SU-DHL-6 (cell line): ENCODE results near the gene WSCD1.

Source experiments
- H2AFZ ChIP-seq: fragments of 200-600 bp; sonication (generic); 2 replicates; pipeline ENCODE4 v1.6.1; 2014; ENCODE audit warnings: low read depth, mild to moderate bottlenecking, moderate library complexity, mixed read lengths, antibody characterized with exemption, low read length; ENCODE audit not compliant: severe bottlenecking
- H3F3A ChIP-seq: fragments of 200-600 bp; shearing (Covaris generic); 2 replicates; pipeline ENCODE4 v1.6.0; 2016; ENCODE audit warnings: antibody characterized with exemption, mild to moderate bottlenecking; ENCODE audit not compliant: insufficient read depth
- H3K27ac ChIP-seq: fragments of 200-600 bp; sonication (generic); 2 replicates; pipeline ENCODE4 v1.5.1; 2016; ENCODE audit warnings: low read depth, mild to moderate bottlenecking, low read length, moderate library complexity, mixed read lengths
- H3K27me3 ChIP-seq: fragments of 200-600 bp; sonication (generic), shearing (Covaris generic); 2 replicates; pipeline ENCODE4 v1.6.0; 2014; ENCODE audit warnings: mild to moderate bottlenecking, low read length
- H3K36me3 ChIP-seq: fragments of 200-600 bp; sonication (generic); 2 replicates; pipeline ENCODE4 v1.6.1; 2014; ENCODE audit warnings: mild to moderate bottlenecking, low read length, mixed read lengths
- H3K4me2 ChIP-seq: fragments of 300-600, 200-600 bp; shearing (Covaris generic), sonication (generic); 2 replicates; pipeline ENCODE4 v1.6.0; 2014; ENCODE audit warnings: low read length, low read depth, mild to moderate bottlenecking; ENCODE audit not compliant: poor library complexity, severe bottlenecking
- H3K4me3 ChIP-seq: fragments of 200-600 bp; sonication (generic); 2 replicates; pipeline ENCODE4 v1.5.1; 2014; ENCODE audit warnings: antibody characterized with exemption, low read length, mild to moderate bottlenecking, mixed read lengths; ENCODE audit not compliant: insufficient read depth, poor library complexity, severe bottlenecking
- H3K79me2 ChIP-seq: fragments of 200-600 bp; sonication (generic); 2 replicates; pipeline ENCODE4 v1.6.1; 2014; ENCODE audit warnings: mild to moderate bottlenecking, low read length, moderate library complexity; ENCODE audit not compliant: insufficient read depth
- H3K9ac ChIP-seq: fragments of 200-600 bp; sonication (generic); 2 replicates; pipeline ENCODE4 v1.7.0; 2014; ENCODE audit warnings: mild to moderate bottlenecking, low read length
- H3K9me2 ChIP-seq: fragments of 200-600 bp; sonication (generic); replicated peaks from 2 replicates; pipeline ENCODE4 v1.6.1; 2014; ENCODE audit warnings: low read length; ENCODE audit not compliant: insufficient read depth
- H3K9me3 ChIP-seq: fragments of 200-600 bp; sonication (generic); 2 replicates; pipeline ENCODE4 v1.6.1; 2014; ENCODE audit warnings: low read length, mixed read lengths; ENCODE audit not compliant: insufficient read depth
- H4K20me1 ChIP-seq: fragments of 200-600 bp; sonication (generic); 2 replicates; pipeline ENCODE4 v1.6.1; 2014; ENCODE audit warnings: low read depth, mild to moderate bottlenecking, antibody characterized with exemption, low read length, moderate library complexity, mixed read lengths
- EZH2phosphoT487 ChIP-seq: fragments of 200-600 bp; sonication (generic), shearing (Covaris generic); conservative IDR thresholded peaks from 2 replicates; pipeline ENCODE4 v1.6.1; 2018; ENCODE audit warnings: mild to moderate bottlenecking, antibody characterized with exemption, low read length, moderate library complexity, mixed read lengths
- TF ChIP-seq, protein P1 (sequence below): fragments of 200-600 bp; sonication (generic); IDR thresholded peaks from one replicate; pipeline ENCODE4 v1.5.1; 2017; ENCODE audit warnings: antibody characterized with exemption, mild to moderate bottlenecking, low read length, moderate library complexity; ENCODE audit not compliant: insufficient read depth, poor library complexity, severe bottlenecking

The WSCD1 gene

DNA sequence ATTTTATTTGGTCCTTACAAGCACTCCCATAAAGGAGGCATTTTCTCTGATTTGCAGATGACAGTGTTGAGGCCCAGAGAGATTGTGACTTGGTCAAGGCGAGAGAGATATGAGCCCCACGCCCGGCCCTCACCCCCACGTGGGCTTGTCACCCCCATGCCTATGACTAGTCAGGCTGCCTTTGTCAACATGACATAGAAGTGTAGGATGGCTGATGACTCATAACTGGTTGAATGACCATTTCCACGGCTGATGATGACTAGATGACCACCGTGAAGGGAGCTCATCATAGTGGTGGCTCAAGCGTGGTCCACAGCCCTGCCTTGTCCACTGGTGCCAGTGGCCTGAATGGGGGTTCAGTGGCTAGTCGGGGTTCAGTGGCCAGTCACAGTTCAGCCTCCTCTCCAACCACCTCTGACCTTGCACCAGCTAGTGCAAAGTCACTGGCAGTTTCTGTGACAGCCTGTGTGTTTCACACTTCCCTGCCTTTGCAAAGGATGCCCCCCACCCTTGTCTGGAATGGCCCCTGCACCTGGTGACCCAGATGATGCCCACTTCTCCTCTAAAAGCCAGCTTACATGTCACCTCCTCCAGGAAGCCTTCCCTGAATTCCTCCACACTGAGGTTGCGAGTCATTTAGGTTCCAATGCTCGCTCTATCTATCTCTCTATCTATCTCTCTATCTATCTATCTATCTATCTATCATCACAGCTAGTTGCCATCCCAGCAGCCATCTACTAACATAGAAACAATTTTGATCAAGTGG, 3.8 kb upstream of the WSCD1 start:
- H3K27ac ChIP-seq: no peak overlapping the region
- H3K4me2 ChIP-seq: no peak overlapping the region
- H3K9me2 ChIP-seq: no peaks in the 10 kb centered on the region
- no peak overlapping the region for H3K9ac ChIP-seq
- no peaks in the 10 kb centered on the region for H3F3A ChIP-seq
- no peak overlapping the region for H2AFZ ChIP-seq
- no peaks in the 10 kb centered on the region for H3K9me3 ChIP-seq
- H3K4me3 ChIP-seq: no peak overlapping the region
- H3K27me3 ChIP-seq: no peaks in the 10 kb centered on the region
- no peaks in the 10 kb centered on the region for H3K36me3 ChIP-seq
- no peak for TF ChIP-seq EZH2phosphoT487
- TF ChIP-seq, protein P1, sequence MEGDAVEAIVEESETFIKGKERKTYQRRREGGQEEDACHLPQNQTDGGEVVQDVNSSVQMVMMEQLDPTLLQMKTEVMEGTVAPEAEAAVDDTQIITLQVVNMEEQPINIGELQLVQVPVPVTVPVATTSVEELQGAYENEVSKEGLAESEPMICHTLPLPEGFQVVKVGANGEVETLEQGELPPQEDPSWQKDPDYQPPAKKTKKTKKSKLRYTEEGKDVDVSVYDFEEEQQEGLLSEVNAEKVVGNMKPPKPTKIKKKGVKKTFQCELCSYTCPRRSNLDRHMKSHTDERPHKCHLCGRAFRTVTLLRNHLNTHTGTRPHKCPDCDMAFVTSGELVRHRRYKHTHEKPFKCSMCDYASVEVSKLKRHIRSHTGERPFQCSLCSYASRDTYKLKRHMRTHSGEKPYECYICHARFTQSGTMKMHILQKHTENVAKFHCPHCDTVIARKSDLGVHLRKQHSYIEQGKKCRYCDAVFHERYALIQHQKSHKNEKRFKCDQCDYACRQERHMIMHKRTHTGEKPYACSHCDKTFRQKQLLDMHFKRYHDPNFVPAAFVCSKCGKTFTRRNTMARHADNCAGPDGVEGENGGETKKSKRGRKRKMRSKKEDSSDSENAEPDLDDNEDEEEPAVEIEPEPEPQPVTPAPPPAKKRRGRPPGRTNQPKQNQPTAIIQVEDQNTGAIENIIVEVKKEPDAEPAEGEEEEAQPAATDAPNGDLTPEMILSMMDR: no peak
- no peaks in the 10 kb centered on the region for H4K20me1 ChIP-seq
- H3K79me2 ChIP-seq: no peaks in the 10 kb centered on the region

DNA sequence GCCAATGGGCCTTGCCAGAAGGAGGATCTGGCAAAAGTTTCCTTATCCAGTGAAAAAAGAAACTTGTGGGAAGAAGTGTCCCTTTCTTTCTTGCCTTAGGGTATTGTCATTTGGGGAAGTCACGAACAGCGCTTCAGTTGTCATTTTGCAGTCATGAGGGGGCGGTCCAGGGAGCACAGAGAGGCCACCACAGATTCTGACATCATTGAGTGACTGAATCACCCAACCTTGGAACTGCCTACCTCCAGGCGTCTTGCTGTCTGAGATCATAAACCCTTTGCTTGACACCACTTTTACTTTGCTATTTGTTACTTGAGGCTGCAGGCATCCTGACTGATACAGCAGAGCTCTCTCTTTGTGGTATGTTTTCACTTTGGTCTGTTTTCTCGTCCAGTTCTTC, 3.1 kb upstream of the WSCD1 start:
- Histone ChIP-seq H4K20me1 (no peaks in the 10 kb centered on the region), H3K36me3 (no peaks in the 10 kb centered on the region)

DNA sequence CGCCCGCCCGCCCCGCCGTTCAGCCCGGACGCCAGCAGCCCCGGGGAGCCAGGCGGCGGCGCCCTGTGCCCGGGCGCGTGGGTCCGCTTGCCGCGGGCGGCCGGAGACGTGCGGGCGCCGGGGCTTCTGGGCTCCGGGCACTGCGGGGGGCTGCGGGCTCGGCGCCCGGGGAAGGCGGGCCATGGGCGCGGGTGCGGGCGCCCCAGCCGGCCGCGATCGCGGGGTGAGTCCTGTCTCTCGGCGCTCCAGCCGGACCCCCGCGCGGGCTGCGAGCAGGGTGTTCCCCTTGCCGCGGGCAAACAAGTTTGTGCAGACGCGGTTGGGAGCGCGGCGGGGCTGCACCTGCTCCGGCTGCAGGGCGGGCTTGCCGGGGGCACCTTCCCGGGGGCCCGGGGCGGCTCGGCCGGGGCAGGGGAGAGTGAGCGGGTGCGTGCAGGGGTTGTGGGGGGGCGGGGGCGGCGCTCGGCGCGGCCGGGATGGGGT, 292 bp downstream of the WSCD1 start:
- H3K36me3 ChIP-seq: no peaks in the 10 kb centered on the region
- no peaks in the 10 kb centered on the region for H3F3A ChIP-seq
- no peak overlapping the region for H3K27ac ChIP-seq
- TF ChIP-seq, protein P1: no peak
- TF ChIP-seq EZH2phosphoT487: no peak
- no peaks in the 10 kb centered on the region for H3K79me2 ChIP-seq
- no peaks in the 10 kb centered on the region for H4K20me1 ChIP-seq
- no peaks in the 10 kb centered on the region for H3K9me2 ChIP-seq
- no peak overlapping the region for H3K9ac ChIP-seq
- no peak overlapping the region for H3K4me2 ChIP-seq
- no peaks in the 10 kb centered on the region for H3K9me3 ChIP-seq
- no peaks in the 10 kb centered on the region for H3K27me3 ChIP-seq
- no peak overlapping the region for H3K4me3 ChIP-seq
- no peak overlapping the region for H2AFZ ChIP-seq

More for the DNA sequence above, 3.1 kb upstream of the WSCD1 start:
- H3K9ac ChIP-seq: no peak overlapping the region
- TF ChIP-seq, protein P1: no peak
- no peak for TF ChIP-seq EZH2phosphoT487
- H3K9me3 ChIP-seq: no peaks in the 10 kb centered on the region
- H3K27me3 ChIP-seq: no peaks in the 10 kb centered on the region
- H3K9me2 ChIP-seq: no peaks in the 10 kb centered on the region
- no peaks in the 10 kb centered on the region for H3F3A ChIP-seq
- no peak overlapping the region for H2AFZ ChIP-seq
- no peak overlapping the region for H3K4me3 ChIP-seq
- H3K27ac ChIP-seq: no peak overlapping the region
- H3K4me2 ChIP-seq: no peak overlapping the region
- H3K79me2 ChIP-seq: no peaks in the 10 kb centered on the region
